Measurements from ENCODE around the gene ETNPPL. TPM values are rescaled to one million over a fixed set of nuclear protein-coding genes. Genes with fewer than 3 reads are reported as not detected.

ETNPPL gene
- total and polyA plus RNA-seq, 7 experiments from 2014 or later, result not detected

- H3K9me3 Mint-ChIP-seq, result no peaks in the 10 kb centered on the region
- H3K4me3 ChIP-seq (ENCODE audit: low read length), result no peak overlapping the region
- DNase-seq (no peak), ATAC-seq (no peak)
- H3K4me3 Mint-ChIP-seq, result no peak overlapping the region
- intact Hi-C loops (cut with micrococcal nuclease), result loop anchor here in 1 of 2 donors (5.0 kb wide), 1 partner anchor 98 kb away; no protein-coding TSS in a partner anchor
- H3K9me3 ChIP-seq (ENCODE audit: control insufficient read depth in 2 of 3, low read length in 3 of 3), result no peaks in the 10 kb centered on the region
- H3K4me1 ChIP-seq (ENCODE audit: control insufficient read depth in 2 of 2, insufficient read depth in 2 of 2, low read length in 2 of 2), result no peaks in the 10 kb centered on the region
- H3K27ac Mint-ChIP-seq, result no peak overlapping the region
- no peaks in the 10 kb centered on the region for H3K27me3 ChIP-seq (ENCODE audit: control insufficient read depth in 2 of 2, insufficient read depth in 2 of 2, low read length in 2 of 2)
- POLR2A ChIA-PET, result no interaction called here
- no peak overlapping the region for H3K27ac ChIP-seq (ENCODE audit: low read depth, low read length)
- no peaks in the 10 kb centered on the region for H3K36me3 Mint-ChIP-seq
- CTCF ChIA-PET, result no interaction called here
- H3K36me3 ChIP-seq (ENCODE audit: control insufficient read depth in 2 of 3, insufficient read depth in 3 of 3, low read length in 3 of 3), result no peaks in the 10 kb centered on the region
- peaks cover 0 to 2% (median 0%) of the 10 kb centered on the region in 7 donors for H3K4me1 Mint-ChIP-seq
- peaks cover 7 to 25% (median 15%) of the 10 kb centered on the region in 5 donors for H3K27me3 Mint-ChIP-seq
These were observed 17.1 kb upstream of the ETNPPL start for GRCh38 chr4:108779958-108780357.

DNA sequence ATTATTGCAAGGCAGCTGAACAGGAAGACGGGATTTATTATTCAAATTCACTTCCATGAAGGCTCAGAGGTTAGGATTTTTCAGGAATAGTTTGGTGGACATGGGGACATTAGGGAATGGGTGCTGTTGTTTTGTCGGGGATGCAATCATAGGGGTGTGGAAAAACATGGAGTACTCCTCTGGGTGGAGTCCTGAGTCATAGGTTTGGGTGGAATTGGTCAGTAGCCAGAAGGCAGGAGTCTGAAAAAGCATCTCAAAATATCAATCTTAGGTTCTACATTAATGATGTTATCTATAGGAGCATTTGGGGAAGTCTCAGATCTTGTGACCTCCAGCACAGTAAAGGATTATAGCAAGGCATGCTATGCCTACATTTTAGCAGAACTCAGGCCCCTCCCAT lies 14.5 kb upstream of the ETNPPL start:
- ChIA-PET POLR2A (no interaction called here), CTCF (no interaction called here)
- no peaks in the 10 kb centered on the region for H3K27me3 ChIP-seq (ENCODE audit: control insufficient read depth in 2 of 2, insufficient read depth in 2 of 2, low read length in 2 of 2)
- no peaks in the 10 kb centered on the region for H3K9me3 ChIP-seq (ENCODE audit: control insufficient read depth in 2 of 3, low read length in 3 of 3)
- Mint-ChIP-seq H3K27me3 (peaks cover 7 to 30% (median 15%) of the 10 kb centered on the region in 5 donors), H3K4me1 (peaks cover 0 to 2% (median 0%) of the 10 kb centered on the region in 7 donors), H3K36me3 (no peaks in the 10 kb centered on the region), H3K27ac (no peak overlapping the region), H3K9me3 (no peaks in the 10 kb centered on the region), H3K4me3 (no peak overlapping the region)
- no peaks in the 10 kb centered on the region for H3K4me1 ChIP-seq (ENCODE audit: control insufficient read depth in 2 of 2, insufficient read depth in 2 of 2, low read length in 2 of 2)
- no peak overlapping the region for H3K27ac ChIP-seq (ENCODE audit: low read depth, low read length)
- no peak for DNase-seq
- no peaks in the 10 kb centered on the region for H3K36me3 ChIP-seq (ENCODE audit: control insufficient read depth in 2 of 3, insufficient read depth in 3 of 3, low read length in 3 of 3)
- no peak overlapping the region for H3K4me3 ChIP-seq (ENCODE audit: low read length)
- intact Hi-C loops (cut with micrococcal nuclease), result no loop called here
- ATAC-seq, result no peak

GRCh38 chr4:108775921-108776320 lies 13.1 kb upstream of the ETNPPL start:
- peaks cover 0 to 2% (median 0%) of the 10 kb centered on the region in 7 donors for H3K4me1 Mint-ChIP-seq
- no peaks in the 10 kb centered on the region for H3K9me3 Mint-ChIP-seq
- no peaks in the 10 kb centered on the region for H3K36me3 ChIP-seq (ENCODE audit: control insufficient read depth in 2 of 3, insufficient read depth in 3 of 3, low read length in 3 of 3)
- H3K27ac ChIP-seq (ENCODE audit: low read depth, low read length), result no peak overlapping the region
- H3K9me3 ChIP-seq (ENCODE audit: control insufficient read depth in 2 of 3, low read length in 3 of 3), result no peaks in the 10 kb centered on the region
- no peak for ATAC-seq
- POLR2A ChIA-PET, result no interaction called here
- no peak overlapping the region for H3K4me3 Mint-ChIP-seq
- intact Hi-C loops (cut with micrococcal nuclease), result no loop called here
- DNase-seq, result no peak
- CTCF ChIA-PET, result no interaction called here
- no peaks in the 10 kb centered on the region for H3K27me3 ChIP-seq (ENCODE audit: control insufficient read depth in 2 of 2, insufficient read depth in 2 of 2, low read length in 2 of 2)
- no peak overlapping the region for H3K27ac Mint-ChIP-seq
- peaks cover 7 to 29% (median 15%) of the 10 kb centered on the region in 5 donors for H3K27me3 Mint-ChIP-seq
- no peaks in the 10 kb centered on the region for H3K4me1 ChIP-seq (ENCODE audit: control insufficient read depth in 2 of 2, insufficient read depth in 2 of 2, low read length in 2 of 2)
- H3K36me3 Mint-ChIP-seq, result no peaks in the 10 kb centered on the region
- no peak overlapping the region for H3K4me3 ChIP-seq (ENCODE audit: low read length)

DNA sequence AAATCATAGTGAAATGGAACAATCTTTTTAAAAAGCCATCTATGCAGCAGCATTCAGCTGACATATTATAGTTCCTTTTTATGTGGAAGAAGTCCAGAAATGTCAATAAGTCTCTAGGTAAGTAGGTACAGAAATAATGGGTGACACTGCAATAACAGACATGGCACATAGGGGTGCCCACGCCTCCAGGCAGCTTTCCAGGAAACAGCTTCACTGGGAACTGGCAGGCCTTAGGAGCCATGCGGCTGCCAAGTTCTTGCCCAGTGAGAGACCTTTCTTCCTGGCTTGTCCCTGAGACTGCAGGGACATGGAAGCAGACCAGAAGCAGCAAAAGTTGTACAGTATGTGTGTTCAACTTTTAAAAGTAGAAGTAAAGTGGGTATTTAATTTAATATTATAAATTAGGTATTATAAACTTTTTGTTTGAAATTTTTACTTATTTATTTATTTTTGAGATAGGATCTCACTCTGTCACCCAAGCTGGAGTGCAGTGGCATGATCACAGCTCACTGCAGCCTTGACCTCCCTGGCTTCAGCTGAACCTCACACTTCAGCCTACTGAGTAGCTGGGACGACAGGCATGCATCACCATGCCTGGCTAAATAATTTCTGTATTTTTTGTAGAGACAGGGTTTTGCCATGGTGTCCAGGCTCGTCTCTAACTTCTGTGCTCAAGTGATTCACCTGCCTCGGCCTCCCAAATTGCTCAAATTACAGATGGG lies 12.1 kb upstream of the ETNPPL start:
- Histone ChIP-seq H3K4me1 (ENCODE audit: control insufficient read depth in 2 of 2, insufficient read depth in 2 of 2, low read length in 2 of 2) (no peaks in the 10 kb centered on the region), H3K36me3 (ENCODE audit: control insufficient read depth in 2 of 3, insufficient read depth in 3 of 3, low read length in 3 of 3) (no peaks in the 10 kb centered on the region), H3K27me3 (ENCODE audit: control insufficient read depth in 2 of 2, insufficient read depth in 2 of 2, low read length in 2 of 2) (no peaks in the 10 kb centered on the region), H3K4me3 (ENCODE audit: low read length) (no peak overlapping the region), H3K9me3 (ENCODE audit: control insufficient read depth in 2 of 3, low read length in 3 of 3) (no peaks in the 10 kb centered on the region), H3K27ac (ENCODE audit: low read depth, low read length) (no peak overlapping the region)
- no peak overlapping the region for H3K4me3 Mint-ChIP-seq
- peaks cover 7 to 24% (median 12%) of the 10 kb centered on the region in 5 donors for H3K27me3 Mint-ChIP-seq
- CTCF ChIA-PET, result interaction anchor here (1.1 kb wide), 1 partner anchor 19 kb away, joined by 4 read pairs; no protein-coding TSS in a partner anchor
- no peaks in the 10 kb centered on the region for H3K36me3 Mint-ChIP-seq
- intact Hi-C loops (cut with micrococcal nuclease), result no loop called here
- POLR2A ChIA-PET, result no interaction called here
- peaks cover 0 to 2% (median 0%) of the 10 kb centered on the region in 7 donors for H3K4me1 Mint-ChIP-seq
- no peak for DNase-seq
- H3K9me3 Mint-ChIP-seq, result no peaks in the 10 kb centered on the region
- no peak for ATAC-seq
- no peak overlapping the region for H3K27ac Mint-ChIP-seq

DNA sequence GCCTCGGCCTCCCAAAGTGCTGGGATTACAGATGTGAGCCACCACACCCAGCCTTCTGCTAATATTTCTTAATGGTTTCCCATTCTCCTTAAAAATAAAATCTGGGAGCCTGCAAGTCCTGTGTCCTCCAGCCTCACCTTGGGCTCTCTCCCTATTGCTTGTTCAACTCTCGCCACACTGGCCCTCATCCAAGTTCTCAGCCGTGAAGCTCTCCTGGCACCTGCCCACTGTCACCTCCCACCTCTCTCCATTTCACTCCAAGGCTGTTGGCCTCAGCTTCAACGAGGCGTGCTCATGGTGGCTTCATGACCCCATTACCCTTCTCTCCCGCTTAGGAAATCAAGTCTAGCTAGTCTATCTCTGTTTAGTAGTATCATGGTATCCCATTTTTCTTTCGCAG lies 9.5 kb upstream of the ETNPPL start:
- Histone ChIP-seq H3K36me3 (ENCODE audit: control insufficient read depth in 2 of 3, insufficient read depth in 3 of 3, low read length in 3 of 3) (no peaks in the 10 kb centered on the region), H3K4me1 (ENCODE audit: control insufficient read depth in 2 of 2, insufficient read depth in 2 of 2, low read length in 2 of 2) (no peaks in the 10 kb centered on the region), H3K27me3 (ENCODE audit: control insufficient read depth in 2 of 2, insufficient read depth in 2 of 2, low read length in 2 of 2) (no peaks in the 10 kb centered on the region), H3K4me3 (ENCODE audit: low read length) (no peak overlapping the region), H3K27ac (ENCODE audit: low read depth, low read length) (no peak overlapping the region), H3K9me3 (ENCODE audit: control insufficient read depth in 2 of 3, low read length in 3 of 3) (no peaks in the 10 kb centered on the region)
- Mint-ChIP-seq H3K36me3 (no peaks in the 10 kb centered on the region), H3K9me3 (no peaks in the 10 kb centered on the region), H3K27ac (no peak overlapping the region), H3K27me3 (peaks cover 4 to 20% (median 14%) of the 10 kb centered on the region in 5 donors), H3K4me3 (no peak overlapping the region), H3K4me1 (peaks cover 0 to 2% (median 0%) of the 10 kb centered on the region in 7 donors)
- ATAC-seq (no peak), DNase-seq (no peak)
- intact Hi-C loops (cut with micrococcal nuclease), result no loop called here
- ChIA-PET CTCF (no interaction called here), POLR2A (no interaction called here)

- Histone ChIP-seq H3K9me3 (ENCODE audit: control insufficient read depth in 2 of 3, low read length in 3 of 3) (no peaks in the 10 kb centered on the region), H3K4me1 (ENCODE audit: control insufficient read depth in 2 of 2, insufficient read depth in 2 of 2, low read length in 2 of 2) (peaks cover 0 to 10% of the 10 kb centered on the region in 2 donors), H3K4me3 (ENCODE audit: low read length) (no peak overlapping the region), H3K36me3 (ENCODE audit: control insufficient read depth in 2 of 3, insufficient read depth in 3 of 3, low read length in 3 of 3) (no peaks in the 10 kb centered on the region), H3K27ac (ENCODE audit: low read depth, low read length) (no peak overlapping the region), H3K27me3 (ENCODE audit: control insufficient read depth in 2 of 2, insufficient read depth in 2 of 2, low read length in 2 of 2) (peaks cover 3 to 7% of the 10 kb centered on the region in 2 donors)
- H3K9me3 Mint-ChIP-seq, result peaks cover 0 to 14% (median 3%) of the 10 kb centered on the region in 11 donors
- ATAC-seq, result no peak
- no peak overlapping the region for H3K27ac Mint-ChIP-seq
- peaks cover 10 to 17% (median 13%) of the 10 kb centered on the region in 7 donors for H3K4me1 Mint-ChIP-seq
- intact Hi-C loops (cut with micrococcal nuclease), result loop anchor here in 1 of 2 donors (10.0 kb wide), 1 partner anchor 751 kb away; no protein-coding TSS in a partner anchor
- no peak for DNase-seq
- H3K27me3 Mint-ChIP-seq, result peaks cover 19 to 49% (median 31%) of the 10 kb centered on the region in 5 donors
- POLR2A ChIA-PET, result interaction anchor here (0.6 kb wide), 1 partner anchor 931 kb away, joined by 3 read pairs; no protein-coding TSS in a partner anchor
- H3K4me3 Mint-ChIP-seq, result no peak overlapping the region
- peaks cover 0 to 5% (median 0%) of the 10 kb centered on the region in 5 donors for H3K36me3 Mint-ChIP-seq
- CTCF ChIA-PET, result no interaction called here
These were observed 3.2 kb upstream of the ETNPPL start for GRCh38 chr4:108766058-108766457.

Measured in naive thymus-derived CD4-positive, alpha-beta T cell (primary cell).